AG09319 (cell line): ENCODE results near the gene SKIL.

Experiments
- DNase-seq: peaks from one replicate; pipeline ENCODE4 v3.0.0-alpha.2; 2010; ENCODE audit warnings: low read depth; ENCODE audit errors: extremely low read depth
- CTCF ChIP-seq: IDR thresholded peaks from 2 replicates; pipeline ENCODE4 v1.5.1; 2011; ENCODE audit warnings: low read depth, mild to moderate bottlenecking, inconsistent platforms, low read length, moderate library complexity

Gene SKIL

GRCh38 chr3:170429050-170429449 is 71.5 kb downstream of the SKIL start:
- DNase-seq, result no peak
- TF ChIP-seq CTCF, result no peak

DNA sequence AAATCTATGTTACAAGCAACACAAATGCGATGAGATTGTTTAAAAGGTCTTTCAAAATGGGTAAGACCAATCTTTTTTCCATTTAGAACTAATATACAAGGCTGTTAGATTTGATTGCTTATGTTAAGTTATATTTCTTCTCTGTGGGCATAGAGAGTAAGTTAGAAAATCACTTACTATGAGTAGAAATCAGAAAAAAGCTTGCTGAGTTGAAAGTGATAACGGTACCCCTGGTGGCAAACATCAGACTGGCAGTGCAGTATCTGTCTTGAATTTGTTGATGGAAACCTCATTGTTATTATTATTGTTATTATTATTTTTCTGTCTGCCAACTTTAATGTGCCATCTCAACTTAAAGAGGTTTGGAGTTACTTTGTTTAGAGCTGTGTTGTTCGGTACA is 73.5 kb downstream of the SKIL start:
- no peak for DNase-seq
- TF ChIP-seq CTCF, result no peak

DNA sequence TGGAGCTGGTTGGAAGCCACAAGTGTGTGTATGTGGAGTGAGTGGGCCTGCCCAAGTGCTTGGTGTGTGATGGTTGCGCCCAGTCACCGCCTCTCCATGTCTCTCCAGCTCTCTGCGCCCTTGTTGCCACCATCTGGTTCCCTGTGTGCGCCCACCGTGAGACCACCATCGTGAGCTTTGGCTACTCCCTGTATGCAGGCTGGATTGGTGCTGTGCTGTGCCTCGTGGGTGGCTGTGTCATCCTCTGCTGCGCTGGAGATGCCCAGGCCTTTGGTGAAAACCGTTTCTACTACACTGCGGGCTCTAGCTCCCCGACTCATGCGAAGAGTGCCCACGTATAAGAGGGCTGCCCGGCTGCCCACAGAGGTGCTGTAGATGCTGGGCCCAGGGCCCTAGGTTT is 74.9 kb downstream of the SKIL start:
- DNase-seq, result no peak
- no peak for TF ChIP-seq CTCF

- TF ChIP-seq CTCF, result no peak
- no peak for DNase-seq
Measured at GRCh38 chr3:170436697-170437096, 79.2 kb downstream of the SKIL start.

GRCh38 chr3:170437176-170437575 is 79.7 kb downstream of the SKIL start:
- TF ChIP-seq CTCF, result no peak
- DNase-seq, result no peak

DNA sequence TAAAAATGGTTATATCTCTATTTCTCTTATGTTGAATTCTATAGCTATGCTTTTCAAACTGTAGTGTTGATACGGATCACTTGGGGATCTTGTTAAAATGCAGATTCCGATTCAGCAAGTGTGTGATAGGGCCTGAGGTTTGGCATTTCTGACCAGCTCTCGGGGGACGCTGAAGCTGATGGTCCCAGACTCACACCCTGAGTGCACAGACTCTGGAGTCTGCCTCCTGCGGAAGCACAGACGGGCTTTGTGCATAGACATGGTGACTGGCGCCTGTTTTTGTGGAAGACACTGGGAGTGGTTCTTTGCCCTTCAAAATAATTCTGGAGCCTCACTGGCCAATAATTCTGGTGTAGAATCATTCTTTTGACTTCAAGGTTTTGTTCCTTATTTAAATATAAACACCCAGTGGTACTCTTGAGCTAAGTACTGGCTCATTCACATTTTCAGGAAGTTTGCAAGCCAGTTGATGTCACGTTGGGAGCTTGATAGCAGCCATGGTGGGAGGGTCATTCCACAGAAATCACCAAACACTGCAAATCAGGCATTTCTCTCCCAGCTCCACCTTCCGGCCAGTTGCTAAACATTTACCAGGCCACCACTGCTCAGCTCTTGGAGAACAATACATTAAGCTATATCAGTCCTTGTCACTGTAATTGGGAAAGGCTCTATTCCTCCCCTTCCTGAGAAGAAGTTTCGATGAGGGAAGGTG is 80.3 kb downstream of the SKIL start:
- TF ChIP-seq CTCF, result no peak
- DNase-seq, result no peak

DNA sequence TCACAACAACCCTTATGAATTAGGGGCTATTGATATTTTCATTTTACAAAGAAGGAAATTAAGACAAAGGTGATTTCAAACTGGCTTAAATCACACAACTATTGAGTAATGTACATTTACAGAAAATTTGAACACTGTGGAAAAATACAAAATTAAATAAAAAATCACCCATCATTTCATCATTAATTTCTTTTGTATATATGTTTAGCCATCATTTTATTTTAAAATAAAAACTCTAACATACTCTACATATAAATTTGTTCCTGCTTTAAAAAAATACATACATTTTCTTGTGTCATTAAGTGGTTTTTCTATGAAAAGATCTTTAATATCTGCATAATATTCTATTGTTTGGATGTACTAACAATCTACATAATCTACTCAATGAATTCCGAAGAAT is 81.3 kb downstream of the SKIL start:
- no peak for DNase-seq

More for the DNA sequence above, 81.3 kb downstream of the SKIL start:
- no peak for TF ChIP-seq CTCF
